HepG2 (cell line): ENCODE data around the gene PCNX1. TPM values are rescaled to one million over a fixed set of nuclear protein-coding genes. Genes with fewer than 3 reads are reported as not detected.

Source experiments
- ATAC-seq: fragments of 200-7000 bp; cut with Tn5 transposase; 3 replicates; pipeline ENCODE4 v1.9.1; 2020; ENCODE audit warnings: mild to moderate bottlenecking, moderate library complexity
- BruUV-seq: library from RNA; stranded (reverse); fragments of 400-500 nt; replicated peaks from 2 replicates; lab custom pipeline; 2021; lab: Mats Ljungman, UMichigan
- CTCF ChIA-PET: fragments of 300-600 bp; formaldehyde crosslinking; extraction: SDS; loops from one replicate; lab custom pipeline; 2021; ENCODE audit warnings: low total read pairs, inconsistent platforms, low intra/inter-chr PET ratio; lab: Yijun Ruan, JAX
- POLR2A ChIA-PET: fragments of 350-600 bp; sonication (Branson Sonifier 250); formaldehyde crosslinking; loops from one replicate; lab custom pipeline; 2020; ENCODE audit warnings: antibody characterized with exemption, inconsistent platforms; lab: Yijun Ruan, JAX
- DNase-seq: peaks from one replicate; pipeline ENCODE4 v3.0.0-alpha.2; 2015; ENCODE audit warnings: low spot score
- FAIRE-seq: peaks from 3 replicates; lab custom pipeline; 2011; peaks lifted over from hg19 to GRCh38; lab: Jason Lieb, UNC
- H2AFZ ChIP-seq: one replicate; pipeline ENCODE4 v1.6.1; 2011; ENCODE audit warnings: low read length, inconsistent platforms
- H3K27ac ChIP-seq: fragments of 300-600 bp; 3 replicates; pipeline ENCODE4 v1.8.0; 2011; ENCODE audit warnings: mixed run types, mild to moderate bottlenecking, mixed read lengths, low read length, inconsistent platforms; ENCODE audit not compliant: insufficient read depth; ENCODE audit errors: extremely low read length
- H3K27me3 ChIP-seq, 2 experiments: fragments of 200-600 bp in 1 of 2; 2 replicates in 1 of 2; 3 replicates in 1 of 2; pipeline versions ENCODE4 v1.6.0 to v1.8.0; 2011; ENCODE audit warnings: low read length in 2 of 2, mild to moderate bottlenecking in 2 of 2, moderate library complexity in 2 of 2, inconsistent platforms in 1 of 2; ENCODE audit not compliant: insufficient read depth in 2 of 2, control insufficient read depth in 1 of 2
- H3K36me3 ChIP-seq, 2 experiments: fragments of 200-600 bp in 1 of 2; replicated peaks in 1 of 2; 2 replicates in 1 of 2; 3 replicates in 1 of 2; pipeline versions ENCODE4 v1.5.1 to v1.8.0; 2011; ENCODE audit warnings: low read length in 2 of 2, inconsistent platforms in 1 of 2; ENCODE audit not compliant: insufficient read depth in 2 of 2, control insufficient read depth in 1 of 2
- H3K4me1 ChIP-seq: 2 replicates; pipeline ENCODE4 v1.5.1; 2012; ENCODE audit warnings: low read length, inconsistent platforms; ENCODE audit not compliant: insufficient read depth
- H3K4me2 ChIP-seq: 2 replicates; pipeline ENCODE4 v1.6.0; 2011; ENCODE audit warnings: low read depth, low read length, inconsistent platforms
- H3K4me3 ChIP-seq, 3 experiments: fragments of 200-600 bp in 1 of 3; sonication (generic), shearing (Covaris generic) in 1 of 3; replicated peaks in 1 of 3; 2 replicates each; pipeline ENCODE4 v1.5.1; 2011 to 2016; ENCODE audit warnings: low read length in 3 of 3, inconsistent platforms in 2 of 3, low read depth in 2 of 3, mild to moderate bottlenecking in 2 of 3, control low read depth in 1 of 3, mixed read lengths in 1 of 3; ENCODE audit not compliant: insufficient read depth in 1 of 3
- H3K79me2 ChIP-seq: one replicate; pipeline ENCODE4 v1.6.1; 2011; ENCODE audit warnings: low read length, inconsistent platforms; ENCODE audit not compliant: insufficient read depth
- H3K9ac ChIP-seq: 2 replicates; pipeline ENCODE4 v1.6.0; 2011; ENCODE audit warnings: mild to moderate bottlenecking, low read depth, low read length, inconsistent platforms; ENCODE audit not compliant: insufficient read depth
- H3K9me3 ChIP-seq: 2 replicates; pipeline ENCODE4 v1.5.1; 2012; ENCODE audit warnings: mild to moderate bottlenecking, low read length
- H4K20me1 ChIP-seq: 2 replicates; pipeline ENCODE4 v1.6.0; 2011; ENCODE audit warnings: inconsistent platforms, mild to moderate bottlenecking, low read length, moderate library complexity; ENCODE audit not compliant: insufficient read depth
- SKIL ChIP-seq: sonication (generic); formaldehyde crosslinking; IDR thresholded peaks from 2 replicates; pipeline ENCODE4 v1.8.0; 2022; ENCODE audit warnings: missing genetic modification reagents, mild to moderate bottlenecking, moderate library complexity, borderline replicate concordance
- SNRNP70 ChIP-seq: fragments of 200-400 bp; formaldehyde crosslinking; IDR thresholded peaks from 2 replicates; pipeline ENCODE4 v1.6.1; 2017; ENCODE audit warnings: mild to moderate bottlenecking, low read depth, low read length, moderate library complexity
- ZBTB49 ChIP-seq: sonication (generic); formaldehyde crosslinking; IDR thresholded peaks from 2 replicates; pipeline ENCODE4 v1.4.0; 2020; ENCODE audit warnings: missing genetic modification reagents, borderline replicate concordance
- ZFP90 ChIP-seq: sonication (generic); formaldehyde crosslinking; IDR thresholded peaks from 2 replicates; pipeline ENCODE4 v1.8.0; 2022; ENCODE audit warnings: missing genetic modification reagents, mild to moderate bottlenecking, inconsistent platforms, borderline replicate concordance
- ZNF367 ChIP-seq: sonication (generic); formaldehyde crosslinking; IDR thresholded peaks from 2 replicates; pipeline ENCODE4 v1.4.0; 2020; ENCODE audit warnings: missing genetic modification reagents, borderline replicate concordance
- ZNF703 ChIP-seq: sonication (generic); formaldehyde crosslinking; IDR thresholded peaks from 2 replicates; pipeline ENCODE4 v1.5.1; 2020; ENCODE audit warnings: missing genetic modification reagents, mild to moderate bottlenecking, moderate library complexity, borderline replicate concordance
- WGBS: methylation state at CpG from one replicate; pipeline ENCODE4 v1.1.6; 2017; ENCODE audit warnings: low lambda C conversion rate; 5-methylcytosine and 5-hydroxymethylcytosine counted together
- in situ Hi-C: cut with HindIII; loops from 2 replicates; pipeline ENCODE4 v1.10.0; 2017; ENCODE audit warnings: low pct_unique_long_range_greater_than_20kb; ENCODE audit not compliant: extremely low pct_ligation_motif_present
- intact Hi-C: fragments of 100-400 bp; cut with micrococcal nuclease; formaldehyde crosslinking; loops from one replicate; pipeline ENCODE4 v1.10.0; 2022; ENCODE audit not compliant: unreplicated experiment
- polyA plus RNA-seq, 8 experiments: library from polyadenylated mRNA; depleted of rRNA in 3 of 8; stranded (reverse) in 7 of 8; unstranded in 1 of 8; fragments of >200 nt; fragmentation: Illumina TruSeq in 4 of 8; extraction: Trizol in 4 of 8; gene quantifications; 2 replicates each; pipeline versions ENCODE4 v1.2.1 to v1.2.3, GENCODE V29; 2011 to 2016; ENCODE audit warnings: low read depth in 4 of 8, missing spikeins in 1 of 8, mixed read lengths in 1 of 8; ENCODE audit not compliant: insufficient read depth in 1 of 8
- total RNA-seq, 5 experiments: library from RNA; depleted of rRNA; stranded (reverse); fragments of >200 nt; fragmentation: Illumina TruSeq; extraction: Trizol; gene quantifications; 2 replicates each; pipeline ENCODE4 v1.2.3, GENCODE V29; 2016; ENCODE audit warnings: low read depth in 1 of 5

The PCNX1 gene
- total and polyA plus RNA-seq, 2 of the 13 experiments (the other 11 are each of a cell fraction or from before 2014, with no cell fraction given), result 24.9 to 30.3 TPM

DNA sequence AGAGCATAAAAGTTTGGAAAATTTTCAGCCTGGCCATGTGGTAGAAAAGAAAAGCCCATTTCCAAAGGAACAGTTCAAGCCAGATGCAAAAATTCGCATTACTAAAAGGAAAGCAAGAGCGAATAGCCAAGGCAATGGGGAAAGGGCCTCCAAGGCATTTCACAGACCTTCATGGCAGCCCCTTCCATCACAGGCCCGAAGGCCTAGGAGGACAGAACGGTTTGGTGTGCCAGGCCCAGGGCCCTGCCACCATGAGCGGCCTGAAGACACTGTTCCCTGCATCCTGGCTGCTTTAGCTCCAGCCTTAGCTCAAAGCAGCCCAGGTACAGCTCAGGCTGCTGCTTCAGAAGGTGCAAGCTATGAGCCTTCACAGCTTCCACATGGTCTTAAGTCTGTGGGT, 243.5 kb downstream of the PCNX1 start:
- no peaks in the 10 kb centered on the region for H3K36me3 ChIP-seq
- H3K27ac ChIP-seq, result no peak overlapping the region
- no peaks in the 10 kb centered on the region for H3K79me2 ChIP-seq
- DNase-seq, result no peak
- H3K27me3 ChIP-seq, result no peaks in the 10 kb centered on the region; a peak in 1 of 5 replicates
- in situ Hi-C loops (no loop called here), intact Hi-C loops (no loop called here)
- H3K9ac ChIP-seq, result no peak overlapping the region
- H2AFZ ChIP-seq, result no peak overlapping the region
- no peak for ATAC-seq
- ChIA-PET CTCF (no interaction called here), POLR2A (no interaction called here)
- peaks cover 34% of the 10 kb centered on the region for H3K9me3 ChIP-seq
- WGBS, result under 1% methylated on average over 5 of the region's 5 CpGs
- no peak for FAIRE-seq
- H4K20me1 ChIP-seq, result no peaks in the 10 kb centered on the region
- 0 out of 2 replicates have a peak, but pooled peaks cover under 1% of the 10 kb centered on the region for H3K4me1 ChIP-seq
- H3K4me2 ChIP-seq, result no peak overlapping the region
- BruUV-seq, result no TSS peak
- H3K4me3 ChIP-seq, result no peak overlapping the region
- TF ChIP-seq SKIL, result no peak
- no peak for TF ChIP-seq ZFP90 (CRISPR knock-in tag)
- TF ChIP-seq ZNF367 (CRISPR knock-in tag), result no peak
- TF ChIP-seq ZNF703 (CRISPR knock-in tag), result no peak
- TF ChIP-seq ZBTB49, result no peak
- no peak for TF ChIP-seq SNRNP70
- TF ChIP-seq, all 625 proteins: peak for 0
